ENCODE data around the gene DRICH1. TPM values are rescaled to one million over a fixed set of nuclear protein-coding genes. Genes with fewer than 3 reads are reported as not detected.
"Not testable (repeated sequence)": the region's sequence is repeated elsewhere in the genome, so short reads cannot be mapped to it uniquely, and the experiment has no call there.

DRICH1 gene
- total and polyA plus RNA-seq, 4 donors, result 0.08 to 0.33 TPM; not detected in 2

- 90% methylated on average over 7 of the region's 7 CpGs for WGBS
- TF ChIP-seq RAD21 (IDR thresholded peaks at IDR 0.05), result no peak
- no peaks in the 10 kb centered on the region for H3K36me3 ChIP-seq (ENCODE audit: control insufficient read depth in 4 of 4, insufficient read depth in 3 of 4, low read depth in 1 of 4, low read length in 3 of 4)
Measured at GRCh38 chr22:23639661-23640060, 7.5 kb upstream of the DRICH1 start.

DNA sequence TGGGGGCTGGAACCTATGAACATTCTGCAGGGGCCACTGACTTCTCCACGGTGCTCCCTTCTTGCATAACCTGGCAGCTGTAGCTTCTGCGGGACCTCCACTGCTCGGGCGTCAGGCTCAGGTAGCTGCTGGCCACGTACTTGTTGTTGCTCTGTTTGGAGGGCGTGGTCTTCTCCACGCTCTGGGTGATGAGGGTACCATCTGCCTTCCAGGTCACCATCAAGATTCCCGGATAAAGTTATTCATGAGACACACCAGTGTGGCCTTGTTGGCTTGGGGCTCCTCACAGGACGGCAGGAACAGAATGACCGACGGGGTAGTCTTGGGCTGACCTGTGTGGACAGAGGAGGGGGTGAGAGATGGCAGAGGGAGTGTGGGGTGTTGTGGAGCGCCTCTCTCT is 6.5 kb upstream of the DRICH1 start:
- Histone ChIP-seq H3K4me3 (ENCODE audit: low read depth in 1 of 3, low read length in 3 of 3) (no peak overlapping the region), H3K36me3 (ENCODE audit: control insufficient read depth in 4 of 4, insufficient read depth in 3 of 4, low read depth in 1 of 4, low read length in 3 of 4) (no peaks in the 10 kb centered on the region), H3K4me1 (ENCODE audit: control insufficient read depth in 4 of 4, insufficient read depth in 4 of 4, low read length in 3 of 4) (no peaks in the 10 kb centered on the region), H3K27ac (ENCODE audit: low read depth in 1 of 2, low read length in 2 of 2) (no peak overlapping the region), H3K9me3 (ENCODE audit: control insufficient read depth in 4 of 4, low read length in 3 of 4) (no peaks in the 10 kb centered on the region), H3K27me3 (ENCODE audit: control insufficient read depth in 4 of 4, insufficient read depth in 4 of 4, low read length in 3 of 4) (no peaks in the 10 kb centered on the region), H3K9ac (ENCODE audit: low read depth in 1 of 2, low read length in 2 of 2) (no peak overlapping the region)
- WGBS, result 88% methylated on average over 12 of the region's 12 CpGs
- TF ChIP-seq NR2F2 (IDR thresholded peaks at IDR 0.05) (no peak), RXRA (IDR thresholded peaks at IDR 0.05) (no peak), GABPA (IDR thresholded peaks at IDR 0.05 in 1 of 2, conservative IDR thresholded peaks at IDR 0.05 in 1 of 2) (no peak), HNF4A (conservative IDR thresholded peaks at IDR 0.05) (no peak), SP1 (IDR thresholded peaks at IDR 0.05) (no peak), HNF4G (IDR thresholded peaks at IDR 0.05) (no peak), RAD21 (IDR thresholded peaks at IDR 0.05) (no peak), FOXA1 (IDR thresholded peaks at IDR 0.05) (no peak), ZBTB33 (IDR thresholded peaks at IDR 0.05) (no peak), FOXA2 (IDR thresholded peaks at IDR 0.05) (no peak), TAF1 (conservative IDR thresholded peaks at IDR 0.05) (no peak), EGR1 (IDR thresholded peaks at IDR 0.05; ENCODE audit: low read depth in 2 of 2) (no peak)
- TF ChIP-seq, protein P1, sequence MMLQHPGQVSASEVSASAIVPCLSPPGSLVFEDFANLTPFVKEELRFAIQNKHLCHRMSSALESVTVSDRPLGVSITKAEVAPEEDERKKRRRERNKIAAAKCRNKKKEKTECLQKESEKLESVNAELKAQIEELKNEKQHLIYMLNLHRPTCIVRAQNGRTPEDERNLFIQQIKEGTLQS (IDR thresholded peaks at IDR 0.05), result no peak
- TF ChIP-seq, protein P2, sequence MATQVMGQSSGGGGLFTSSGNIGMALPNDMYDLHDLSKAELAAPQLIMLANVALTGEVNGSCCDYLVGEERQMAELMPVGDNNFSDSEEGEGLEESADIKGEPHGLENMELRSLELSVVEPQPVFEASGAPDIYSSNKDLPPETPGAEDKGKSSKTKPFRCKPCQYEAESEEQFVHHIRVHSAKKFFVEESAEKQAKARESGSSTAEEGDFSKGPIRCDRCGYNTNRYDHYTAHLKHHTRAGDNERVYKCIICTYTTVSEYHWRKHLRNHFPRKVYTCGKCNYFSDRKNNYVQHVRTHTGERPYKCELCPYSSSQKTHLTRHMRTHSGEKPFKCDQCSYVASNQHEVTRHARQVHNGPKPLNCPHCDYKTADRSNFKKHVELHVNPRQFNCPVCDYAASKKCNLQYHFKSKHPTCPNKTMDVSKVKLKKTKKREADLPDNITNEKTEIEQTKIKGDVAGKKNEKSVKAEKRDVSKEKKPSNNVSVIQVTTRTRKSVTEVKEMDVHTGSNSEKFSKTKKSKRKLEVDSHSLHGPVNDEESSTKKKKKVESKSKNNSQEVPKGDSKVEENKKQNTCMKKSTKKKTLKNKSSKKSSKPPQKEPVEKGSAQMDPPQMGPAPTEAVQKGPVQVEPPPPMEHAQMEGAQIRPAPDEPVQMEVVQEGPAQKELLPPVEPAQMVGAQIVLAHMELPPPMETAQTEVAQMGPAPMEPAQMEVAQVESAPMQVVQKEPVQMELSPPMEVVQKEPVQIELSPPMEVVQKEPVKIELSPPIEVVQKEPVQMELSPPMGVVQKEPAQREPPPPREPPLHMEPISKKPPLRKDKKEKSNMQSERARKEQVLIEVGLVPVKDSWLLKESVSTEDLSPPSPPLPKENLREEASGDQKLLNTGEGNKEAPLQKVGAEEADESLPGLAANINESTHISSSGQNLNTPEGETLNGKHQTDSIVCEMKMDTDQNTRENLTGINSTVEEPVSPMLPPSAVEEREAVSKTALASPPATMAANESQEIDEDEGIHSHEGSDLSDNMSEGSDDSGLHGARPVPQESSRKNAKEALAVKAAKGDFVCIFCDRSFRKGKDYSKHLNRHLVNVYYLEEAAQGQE (IDR thresholded peaks at IDR 0.05), result no peak
- DNase-seq (ENCODE audit: low spot score), result no peak

More at GRCh38 chr22:23639661-23640060, 7.5 kb upstream of the DRICH1 start:
- no peaks in the 10 kb centered on the region for H3K27me3 ChIP-seq (ENCODE audit: control insufficient read depth in 4 of 4, insufficient read depth in 4 of 4, low read length in 3 of 4)
- no peaks in the 10 kb centered on the region for H3K4me1 ChIP-seq (ENCODE audit: control insufficient read depth in 4 of 4, insufficient read depth in 4 of 4, low read length in 3 of 4)
- H3K27ac ChIP-seq (ENCODE audit: low read depth in 1 of 2, low read length in 2 of 2), result no peak overlapping the region
- DNase-seq (ENCODE audit: low spot score), result no peak
- no peaks in the 10 kb centered on the region for H3K9me3 ChIP-seq (ENCODE audit: control insufficient read depth in 4 of 4, low read length in 3 of 4)
- no peak overlapping the region for H3K4me3 ChIP-seq (ENCODE audit: low read depth in 1 of 3, low read length in 3 of 3)
- no peak overlapping the region for H3K9ac ChIP-seq (ENCODE audit: low read depth in 1 of 2, low read length in 2 of 2)

- not testable (repeated sequence) for H3K36me3 ChIP-seq (ENCODE audit: control insufficient read depth in 4 of 4, insufficient read depth in 3 of 4, low read depth in 1 of 4, low read length in 3 of 4); H3K9me3 ChIP-seq (ENCODE audit: control insufficient read depth in 4 of 4, low read length in 3 of 4)
- 91% methylated on average over 8 of the region's 8 CpGs for WGBS
Measured at GRCh38 chr22:23635291-23635690, 3.2 kb upstream of the DRICH1 start.

GRCh38 chr22:23628056-23628743 is 3.9 kb downstream of the DRICH1 start:
- not testable (repeated sequence) for H3K9ac ChIP-seq (ENCODE audit: low read depth in 1 of 2, low read length in 2 of 2); H3K36me3 ChIP-seq (ENCODE audit: control insufficient read depth in 4 of 4, insufficient read depth in 3 of 4, low read depth in 1 of 4, low read length in 3 of 4); H3K4me1 ChIP-seq (ENCODE audit: control insufficient read depth in 4 of 4, insufficient read depth in 4 of 4, low read length in 3 of 4); DNase-seq (ENCODE audit: low spot score); H3K9me3 ChIP-seq (ENCODE audit: control insufficient read depth in 4 of 4, low read length in 3 of 4); H3K4me3 ChIP-seq (ENCODE audit: low read depth in 1 of 3, low read length in 3 of 3); H3K27ac ChIP-seq (ENCODE audit: low read depth in 1 of 2, low read length in 2 of 2); H3K27me3 ChIP-seq (ENCODE audit: control insufficient read depth in 4 of 4, insufficient read depth in 4 of 4, low read length in 3 of 4)
- WGBS, result 78% methylated on average over 6 of the region's 6 CpGs

More at GRCh38 chr22:23635291-23635690, 3.2 kb upstream of the DRICH1 start:
- H3K27ac ChIP-seq (ENCODE audit: low read depth in 1 of 2, low read length in 2 of 2); H3K4me1 ChIP-seq (ENCODE audit: control insufficient read depth in 4 of 4, insufficient read depth in 4 of 4, low read length in 3 of 4); H3K27me3 ChIP-seq (ENCODE audit: control insufficient read depth in 4 of 4, insufficient read depth in 4 of 4, low read length in 3 of 4); DNase-seq (ENCODE audit: low spot score); H3K4me3 ChIP-seq (ENCODE audit: low read depth in 1 of 3, low read length in 3 of 3); H3K9ac ChIP-seq (ENCODE audit: low read depth in 1 of 2, low read length in 2 of 2): not testable (repeated sequence)
